IPS DF 19.7 (cell line): Measurements from ENCODE around the gene VAV2.

ENCODE experiments used
- DNase-seq: peaks from one replicate; pipeline ENCODE4 v3.0.0-alpha.2; 2013; ENCODE audit warnings: low read depth, low spot score

Gene VAV2

DNA sequence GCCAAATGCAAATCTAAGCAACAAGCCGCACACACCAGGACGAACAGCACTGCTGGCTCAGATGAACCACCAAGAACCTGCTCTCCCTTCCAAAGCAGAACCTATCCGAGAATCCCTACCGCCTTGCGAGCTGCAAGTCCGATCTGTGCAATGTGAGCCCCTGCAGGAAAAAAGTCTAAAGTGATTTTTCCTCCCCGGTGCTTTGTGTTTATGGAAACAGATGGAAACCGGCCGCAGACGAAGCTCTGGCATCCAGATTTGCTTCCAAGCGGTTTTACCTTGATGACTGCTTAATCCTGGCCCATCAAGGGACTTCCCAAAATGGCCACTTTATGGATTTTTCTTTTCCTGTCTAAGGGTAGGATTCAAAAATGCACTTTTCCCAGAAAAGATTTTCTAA is 112.5 kb downstream of the VAV2 start:
- no peak for DNase-seq

DNA sequence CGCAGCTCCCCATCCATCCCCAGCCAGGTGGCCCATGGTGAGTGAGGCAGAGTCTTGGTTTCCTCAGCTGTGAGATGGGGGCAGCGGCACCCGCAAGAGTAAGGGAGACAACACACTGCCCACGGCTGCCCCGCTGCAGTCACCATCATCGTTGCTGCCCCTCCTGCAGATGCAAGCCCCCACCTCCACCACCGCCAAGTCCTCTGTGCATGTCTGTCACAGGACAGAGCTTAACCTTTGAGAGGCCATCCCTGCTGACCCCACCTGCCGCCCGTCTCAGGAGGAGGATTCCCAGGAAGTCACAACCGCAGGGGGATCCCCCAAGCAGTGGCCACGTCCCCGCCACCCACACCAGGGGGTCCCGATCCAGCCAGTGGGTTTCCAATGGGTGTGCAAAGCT is 113.7 kb downstream of the VAV2 start:
- no peak for DNase-seq

DNA sequence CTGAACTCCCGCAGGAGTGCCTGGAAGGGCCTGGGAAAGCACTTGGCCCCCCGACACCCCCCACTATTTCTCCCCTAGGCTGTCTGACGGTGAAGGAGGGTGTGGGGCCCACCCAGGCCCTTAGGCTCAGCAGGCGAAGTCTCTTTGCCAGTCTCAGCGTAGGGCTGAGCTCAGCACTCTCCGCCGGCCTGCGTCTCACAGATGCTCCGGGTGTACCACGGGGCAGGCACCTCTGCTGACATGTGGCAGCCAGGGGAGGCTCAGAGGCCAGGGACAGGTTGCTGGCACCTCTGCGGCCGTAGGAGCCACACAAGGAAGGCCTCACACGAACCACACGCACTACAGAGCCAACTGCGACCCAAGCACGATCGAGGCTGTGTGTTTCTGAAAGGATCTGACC is 114.2 kb downstream of the VAV2 start:
- no peak for DNase-seq

DNA sequence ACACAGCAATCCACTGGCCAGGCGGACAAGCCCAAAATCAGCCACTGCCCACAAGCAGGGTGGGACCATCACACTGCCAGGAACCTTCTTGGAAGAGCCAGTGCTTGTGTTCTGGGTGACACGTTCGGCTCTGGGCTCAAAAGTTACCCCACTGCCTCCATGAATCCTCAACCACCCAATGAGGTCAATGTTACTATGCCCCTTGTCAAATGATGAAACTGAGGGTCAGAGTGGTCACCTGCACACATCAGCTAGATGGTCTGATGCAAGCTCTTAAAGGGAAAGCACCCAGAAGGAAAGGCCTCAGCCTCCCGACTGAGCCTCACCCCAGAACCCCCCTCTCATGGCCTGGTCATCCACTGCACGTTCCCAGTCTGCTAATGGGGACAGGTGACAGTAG is 114.8 kb downstream of the VAV2 start:
- no peak for DNase-seq

DNA sequence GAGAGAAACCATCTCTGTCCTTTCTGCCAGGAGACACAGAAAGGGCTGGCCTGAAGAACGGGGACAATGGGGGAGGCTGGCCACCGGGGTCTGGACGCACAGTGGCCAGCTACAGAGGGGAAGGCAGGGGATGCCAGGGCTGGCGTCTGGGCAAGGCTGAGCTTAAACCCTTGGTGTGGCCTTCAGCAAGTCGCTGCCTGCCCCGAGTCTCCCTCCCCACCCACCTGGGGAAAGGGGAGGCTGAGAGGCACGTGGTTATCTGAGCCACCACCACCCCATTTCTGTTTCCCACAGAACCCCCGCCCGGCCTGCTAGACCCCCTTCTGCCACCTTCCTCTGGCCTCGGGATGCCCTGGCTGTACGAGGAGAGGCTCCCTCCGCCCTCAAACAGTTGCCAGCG is 115.3 kb downstream of the VAV2 start:
- no peak for DNase-seq

DNA sequence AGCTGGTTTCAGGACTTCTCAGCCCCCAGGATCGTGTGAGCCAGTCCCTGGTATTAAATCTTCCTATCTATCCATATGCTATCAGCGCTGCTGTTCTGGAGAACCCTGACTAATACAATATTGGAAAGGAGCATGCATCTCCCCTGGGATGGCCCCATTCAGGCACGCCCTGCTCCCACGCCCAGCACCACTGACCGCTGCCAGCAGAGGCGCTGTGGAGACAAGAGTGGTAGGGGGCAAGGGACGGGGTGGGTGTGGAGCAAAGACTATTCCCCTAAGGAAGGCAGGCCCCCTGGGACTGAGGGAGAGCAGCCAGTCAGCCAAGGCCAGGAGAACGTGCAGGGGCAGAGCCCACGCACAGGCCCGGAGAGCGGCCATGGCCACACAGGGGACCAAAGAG is 116.0 kb downstream of the VAV2 start:
- peak; percentile 23 for DNase-seq

DNA sequence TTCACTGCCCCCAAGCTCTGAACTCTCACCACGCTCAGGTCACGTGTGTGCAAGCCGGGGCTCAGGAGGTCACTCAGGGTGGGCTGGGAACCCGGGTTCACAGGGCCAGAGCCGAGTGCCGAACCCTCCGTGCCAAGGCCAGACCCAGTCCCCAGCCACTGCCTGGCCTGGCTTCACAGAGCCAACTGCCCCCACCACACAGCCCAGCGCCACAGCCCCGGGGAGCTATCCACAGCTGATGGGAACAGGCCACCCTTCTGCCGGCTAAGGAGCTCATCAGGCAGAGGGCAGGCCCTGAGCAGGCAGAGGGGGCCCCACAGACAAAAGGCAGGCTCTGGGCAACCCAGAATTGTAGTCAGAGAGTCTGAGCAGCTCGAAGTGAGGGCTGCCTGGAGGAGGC is 117.0 kb downstream of the VAV2 start:
- DNase-seq = no peak

DNA sequence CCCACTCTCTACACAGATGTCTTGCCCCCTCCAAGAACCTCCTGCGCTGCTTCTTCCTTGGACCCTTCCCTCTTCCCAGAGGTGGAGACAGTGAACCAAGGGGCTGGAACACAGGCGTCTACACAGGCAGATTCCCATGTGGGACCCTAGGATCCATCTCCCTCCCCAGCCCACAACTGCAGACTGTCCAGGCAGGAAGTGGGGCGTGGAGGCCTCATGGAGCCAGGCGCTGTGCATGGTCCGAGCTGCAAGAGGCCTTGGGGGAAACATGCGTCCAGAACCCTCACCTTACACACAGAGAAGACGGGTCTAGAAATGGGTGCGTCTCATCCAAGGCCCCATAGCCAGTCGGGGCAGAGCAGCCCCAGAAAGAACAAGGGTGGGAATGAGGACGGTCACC is 117.5 kb downstream of the VAV2 start:
- DNase-seq = no peak

DNA sequence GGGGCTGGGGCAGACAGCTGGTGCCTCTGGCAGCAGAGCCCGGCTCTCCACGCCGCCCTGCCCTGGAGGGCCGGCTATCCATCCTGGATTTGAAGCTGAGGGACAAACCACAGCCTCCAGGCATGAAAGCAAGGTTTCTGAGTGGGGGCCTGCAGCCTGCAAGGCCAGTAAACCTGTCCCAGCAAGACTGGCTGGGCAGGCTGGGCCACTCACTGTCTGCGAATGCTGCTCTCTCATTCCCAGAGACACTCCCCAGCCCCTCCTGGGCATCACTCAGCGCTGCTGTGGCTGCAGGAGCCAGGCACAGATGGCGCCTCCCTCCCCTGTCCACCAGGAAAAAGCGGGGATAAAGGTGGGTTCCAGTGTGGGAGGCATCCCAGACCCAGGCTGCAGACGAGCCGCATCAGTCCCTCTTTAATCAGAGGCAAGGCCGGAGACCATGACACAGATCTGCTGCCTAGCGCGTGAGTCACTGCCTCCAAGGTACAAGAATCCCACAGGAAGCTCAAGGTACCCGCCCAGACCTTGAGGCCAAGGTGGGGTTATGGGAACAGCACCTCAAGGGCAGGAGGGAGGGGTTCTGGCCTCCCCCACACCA is 118.0 kb downstream of the VAV2 start:
- DNase-seq = no peak

DNA sequence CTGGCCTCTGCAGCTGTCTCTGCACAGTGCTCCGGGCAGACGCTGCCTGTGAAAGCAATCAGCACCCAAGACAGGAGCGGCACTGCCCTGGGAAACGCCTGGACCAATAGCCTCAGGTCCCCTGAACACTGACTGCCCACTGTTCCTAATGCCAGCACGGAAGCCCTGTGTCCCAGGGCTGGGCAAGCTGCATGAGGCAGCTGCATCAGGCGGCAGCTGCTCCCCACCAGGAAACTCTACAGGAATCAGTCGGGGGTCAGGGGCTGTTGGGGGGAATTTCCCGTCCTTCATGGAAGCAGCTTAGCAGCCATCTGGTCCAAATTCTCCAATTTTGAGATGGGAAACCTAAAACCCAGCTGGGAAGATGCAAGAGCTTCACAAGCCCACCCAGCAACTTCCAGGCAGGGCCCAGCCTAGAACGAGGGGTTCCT is 118.6 kb downstream of the VAV2 start:
- DNase-seq = no peak

DNA sequence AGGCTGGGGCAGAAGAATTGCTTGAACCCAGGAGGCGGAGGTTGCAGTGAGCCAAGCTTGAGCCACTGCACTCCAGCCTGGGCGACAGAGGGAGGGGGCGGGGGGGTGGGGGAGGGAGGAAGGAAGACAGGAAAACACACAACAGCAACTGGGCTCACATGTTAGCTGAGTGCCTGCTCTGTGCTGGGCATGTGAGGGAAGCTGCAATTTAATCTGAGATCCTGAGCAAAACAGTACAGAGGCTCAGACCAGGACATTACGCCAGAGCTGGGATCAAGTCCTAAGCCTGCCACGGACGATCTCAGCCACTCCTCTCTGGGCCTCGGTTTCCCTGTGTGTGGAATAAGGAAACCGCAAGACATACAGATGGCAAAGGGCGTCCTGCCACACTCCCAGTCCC is 119.1 kb downstream of the VAV2 start:
- DNase-seq = no peak

DNA sequence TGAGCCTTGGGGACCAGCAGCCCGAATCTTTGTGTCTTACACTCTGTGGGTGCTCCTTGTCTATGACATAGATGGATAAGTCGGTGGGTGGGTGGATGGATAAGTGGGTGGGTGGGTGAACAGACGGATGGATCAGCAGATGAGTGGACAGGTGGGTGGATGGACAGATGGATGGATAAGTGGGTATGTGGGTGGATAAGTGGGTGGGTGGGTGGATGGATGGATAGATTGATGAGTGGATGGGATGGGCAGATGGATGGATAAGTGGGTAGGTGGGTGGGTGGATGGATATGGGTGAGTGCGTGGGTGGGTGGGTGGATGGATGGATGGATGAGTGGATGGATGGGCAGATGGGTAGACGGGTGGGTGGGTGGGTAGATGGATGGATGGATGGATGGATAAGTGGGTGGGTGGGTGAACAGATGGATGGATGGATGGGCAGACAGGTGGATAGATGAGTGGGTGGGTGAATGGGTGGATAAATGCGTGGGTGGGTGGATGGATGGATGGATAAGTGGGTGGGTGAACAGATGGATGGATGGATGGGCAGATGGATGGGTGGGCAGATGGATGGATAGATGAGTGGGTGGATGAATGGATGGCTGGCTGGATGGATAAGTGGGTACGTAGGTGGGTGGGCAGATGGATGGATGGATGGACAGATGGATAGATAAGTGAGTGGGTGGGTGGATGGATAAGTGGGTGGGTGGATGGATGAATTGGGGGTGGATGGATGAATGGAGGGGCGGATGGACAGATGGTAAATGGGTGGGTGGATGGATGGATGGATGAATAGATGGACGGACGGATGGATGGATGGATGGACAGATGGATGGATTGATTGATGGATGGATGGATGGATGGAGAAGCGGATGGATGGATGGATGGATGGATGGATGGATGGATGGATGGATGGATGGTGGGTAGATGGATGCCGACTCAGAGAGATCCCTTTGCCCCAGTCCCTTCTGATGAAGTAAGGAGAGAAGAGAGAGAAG is 121.2 kb downstream of the VAV2 start:
- DNase-seq = no peak

DNA sequence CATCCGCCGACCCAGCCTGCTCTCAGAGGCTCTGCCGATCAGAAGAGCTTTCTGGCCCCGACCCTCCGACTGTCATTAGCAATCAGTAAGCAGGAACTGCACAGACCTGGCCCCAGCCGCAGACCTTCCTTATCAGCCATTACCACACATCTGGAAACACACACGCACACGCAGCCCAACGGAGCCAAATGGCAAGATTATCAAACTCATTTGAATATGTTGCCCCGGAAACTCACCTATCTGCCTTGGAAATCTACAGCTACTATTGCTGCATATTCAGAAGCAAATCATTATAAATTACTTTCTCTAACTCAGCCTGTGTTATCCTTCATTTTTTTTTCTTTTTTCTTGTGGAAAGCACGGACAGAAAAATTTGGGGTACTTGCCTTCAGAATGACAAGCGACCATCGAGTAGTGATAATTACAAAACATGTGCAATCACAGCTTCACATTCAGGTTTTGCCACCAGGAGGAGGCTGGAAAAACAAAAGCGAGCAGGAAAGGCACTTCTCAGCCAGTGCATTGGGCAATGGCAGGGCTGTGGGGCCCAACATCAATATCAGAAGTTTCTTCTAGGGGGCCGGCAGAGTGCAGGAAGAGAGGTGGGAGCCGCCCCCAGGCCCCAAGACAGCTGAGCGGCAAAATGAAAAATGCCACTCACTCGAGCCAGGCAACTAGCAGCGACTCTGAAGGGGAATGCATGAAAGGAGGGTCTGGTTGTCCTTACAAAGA is 122.3 kb downstream of the VAV2 start:
- DNase-seq = no peak

DNA sequence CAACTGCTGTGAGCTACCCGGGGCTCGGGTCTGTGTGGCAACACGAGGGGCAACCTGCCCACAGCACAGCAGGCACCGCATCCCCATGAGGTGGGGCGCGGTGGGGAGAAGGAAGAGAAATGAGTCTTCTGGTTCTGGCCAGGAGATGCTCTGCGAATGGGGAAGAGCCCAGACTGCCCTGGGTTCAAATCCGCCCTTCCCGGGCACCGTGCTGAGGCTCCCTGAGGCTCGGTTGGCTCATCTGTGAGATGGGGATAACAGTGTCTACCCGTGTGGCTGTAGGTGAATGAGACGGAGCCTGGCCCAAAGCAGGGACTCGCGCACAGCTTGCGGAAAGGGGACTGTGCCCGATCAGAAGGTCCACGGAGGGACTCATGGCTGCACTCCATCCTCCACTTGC is 123.9 kb downstream of the VAV2 start:
- no peak for DNase-seq

DNA sequence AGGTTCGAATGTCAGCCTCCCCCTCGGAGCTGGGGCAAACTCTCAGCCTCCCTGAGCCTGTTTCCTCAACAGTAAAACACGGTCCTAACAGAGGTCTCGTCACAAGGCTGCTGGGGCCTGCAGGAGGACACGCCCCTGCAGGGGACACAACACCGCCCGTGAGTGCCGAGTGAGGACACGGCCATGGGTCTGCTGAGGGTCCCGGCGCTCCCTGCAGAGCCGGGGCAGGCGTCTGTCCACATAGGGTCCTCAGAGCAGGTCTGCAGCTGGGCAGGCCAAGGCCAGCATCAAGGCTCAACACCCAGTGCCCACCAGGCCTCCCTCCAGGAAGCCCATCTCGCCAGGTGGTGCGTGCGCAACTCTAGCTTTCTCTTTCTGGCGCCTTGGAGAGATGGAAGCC is 125.2 kb downstream of the VAV2 start:
- DNase-seq = no peak

DNA sequence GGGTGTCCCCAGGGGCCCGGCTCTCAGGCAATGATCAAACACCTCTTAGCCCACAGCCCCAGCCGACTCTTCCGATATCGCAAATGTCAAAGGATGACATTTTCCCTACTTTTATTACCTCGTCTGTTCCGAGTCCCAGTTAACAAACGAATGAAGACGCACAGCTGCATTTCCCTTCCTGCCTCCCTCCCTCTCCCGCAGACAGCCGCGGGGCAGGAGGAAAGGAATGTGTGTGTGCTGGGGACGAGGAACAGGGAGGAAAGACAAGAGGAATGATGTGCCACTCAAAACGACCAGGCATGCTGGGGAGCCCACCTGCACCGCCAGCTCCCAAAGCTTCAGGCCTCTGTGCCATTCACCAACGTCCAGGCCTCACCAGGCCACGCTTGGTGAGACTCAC is 128.1 kb downstream of the VAV2 start:
- no peak for DNase-seq

DNA sequence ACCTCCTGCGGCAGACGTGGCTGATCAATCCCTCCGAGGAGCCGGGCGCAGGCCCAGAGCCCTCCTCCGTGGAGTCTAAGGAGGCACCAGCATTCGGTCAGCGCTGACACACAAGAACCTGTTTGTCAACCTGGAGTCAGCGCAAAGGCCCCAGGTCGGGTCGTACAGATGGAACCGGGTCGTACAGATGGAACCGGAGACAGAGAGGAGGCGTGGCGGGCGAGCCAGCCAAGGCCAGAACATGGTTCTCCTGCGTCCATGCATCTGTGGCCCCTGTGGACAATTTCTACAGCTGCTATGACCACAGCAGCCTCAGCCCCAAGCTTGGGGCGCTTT is 128.9 kb downstream of the VAV2 start:
- DNase-seq = no peak

DNA sequence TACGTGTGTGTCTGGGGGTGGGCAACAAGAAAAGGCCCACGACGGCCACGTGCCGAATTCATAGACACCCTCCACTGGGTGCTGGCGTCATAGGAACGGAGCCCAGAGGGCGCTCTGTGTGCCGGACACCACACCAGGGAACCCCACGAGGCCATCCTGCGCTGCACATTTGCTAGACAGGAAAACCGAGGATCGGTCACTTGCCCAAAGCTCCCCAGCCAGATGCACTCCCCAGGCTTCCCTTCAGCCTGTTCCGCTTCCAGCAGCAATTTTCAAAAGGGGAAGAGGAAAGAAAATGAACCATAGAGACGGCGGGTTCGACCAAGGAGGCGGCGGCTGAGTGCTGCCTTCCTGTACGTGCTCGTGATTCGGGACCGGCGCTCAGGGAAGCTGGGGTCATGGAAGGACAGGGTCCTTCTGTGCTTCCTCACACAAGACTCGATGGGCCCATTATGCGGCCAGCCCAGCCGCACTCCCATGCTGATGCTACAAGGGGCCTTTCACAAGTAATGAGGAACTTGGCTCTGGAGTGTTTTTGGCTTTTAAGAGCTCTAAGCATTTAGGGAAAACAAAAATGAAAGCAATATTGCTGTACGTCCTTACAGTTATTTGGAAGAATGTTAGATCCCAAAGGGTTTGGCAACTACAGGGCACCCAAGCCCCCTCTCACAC is 129.4 kb downstream of the VAV2 start:
- DNase-seq = no peak

DNA sequence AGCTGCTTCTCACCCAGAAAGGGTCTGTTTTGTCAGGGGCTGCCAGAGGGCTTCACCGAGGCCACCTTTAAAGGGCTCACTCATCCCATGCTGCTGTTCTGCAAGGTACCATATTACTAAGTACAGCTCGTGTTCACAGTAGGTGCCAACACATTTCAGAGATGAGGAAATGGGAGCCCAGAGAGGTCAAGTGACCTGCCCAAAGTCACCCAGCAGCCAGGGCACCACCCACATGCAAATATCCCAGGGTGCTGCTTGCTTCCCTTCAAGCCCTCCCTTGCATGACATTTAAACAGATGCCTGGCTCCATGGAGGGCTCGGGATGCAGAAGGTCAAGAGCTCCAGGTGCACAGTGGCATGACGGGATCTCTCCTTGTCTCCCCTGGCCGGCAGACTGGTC is 130.4 kb downstream of the VAV2 start:
- DNase-seq = no peak

DNA sequence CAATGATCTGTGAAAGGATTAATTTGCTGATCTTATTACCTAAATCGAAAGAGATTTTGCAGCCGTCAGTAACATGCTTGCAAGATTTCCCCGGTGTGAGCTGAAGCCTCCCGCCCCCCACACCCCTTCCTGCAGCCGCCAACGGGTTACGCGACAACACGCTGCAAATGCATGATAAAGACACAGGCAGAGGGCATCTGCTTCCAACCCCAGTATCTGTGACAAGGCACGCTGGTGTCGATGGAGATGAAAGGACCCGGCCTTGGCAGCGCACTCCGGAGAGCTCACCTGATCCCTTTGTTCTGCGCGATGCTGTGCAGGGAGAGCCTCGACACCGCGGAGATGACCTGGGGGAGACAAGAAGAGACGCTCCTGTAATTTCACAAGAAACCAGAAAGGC is 131.0 kb downstream of the VAV2 start:
- no peak for DNase-seq

DNA sequence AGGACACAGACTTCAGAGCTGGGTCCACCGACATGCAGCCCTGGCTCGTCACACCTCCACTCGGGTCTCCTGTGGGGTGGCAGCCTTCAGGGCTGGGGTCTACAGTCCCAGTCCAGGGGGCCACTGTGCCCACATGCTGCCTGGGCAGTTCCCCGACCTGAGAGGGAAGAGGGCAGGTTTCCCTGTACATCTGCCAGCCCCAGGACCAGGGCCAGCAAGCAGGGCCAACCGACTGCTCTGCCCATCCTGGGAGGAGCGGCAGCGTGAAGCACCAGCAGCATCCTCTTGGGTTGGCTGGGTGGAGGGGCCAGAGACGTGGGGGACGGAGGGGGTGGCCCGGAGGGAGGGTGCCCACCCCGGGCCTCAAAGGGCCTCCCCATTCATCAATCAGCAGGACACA is 133.4 kb downstream of the VAV2 start:
- DNase-seq = no peak

DNA sequence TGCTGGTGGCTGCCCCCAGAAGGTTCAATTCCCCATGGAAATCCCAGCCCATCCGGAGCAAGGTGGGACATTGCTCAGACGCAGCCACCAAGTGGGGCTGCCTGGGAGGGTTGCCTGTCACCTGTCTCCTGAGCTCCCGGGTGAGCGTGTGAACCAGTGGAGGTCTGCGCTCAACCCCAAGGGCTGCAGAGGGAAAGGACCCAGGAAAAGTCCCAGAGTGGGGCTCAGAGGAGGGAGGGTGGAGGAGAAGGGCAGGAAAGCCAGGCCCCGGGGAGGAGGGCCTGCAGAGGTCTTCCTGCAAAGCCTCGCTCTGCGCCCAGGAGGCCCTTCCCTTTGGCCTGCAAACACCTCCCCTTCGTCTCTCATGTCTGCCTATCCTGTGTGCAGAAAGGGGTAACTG is 134.5 kb downstream of the VAV2 start:
- DNase-seq = no peak
